LNCAP (cell line): ENCODE data around the gene ANKRD27.
A peak's percentile ranks its signal among the peaks of the same experiment; 100 is the strongest.

Experiments used
- TF ChIP-seq, protein P1 (sequence below): fragments of 450-650 bp; IDR thresholded peaks from 2 replicates; pipeline ENCODE4 v1.5.1; 2017; ENCODE audit warnings: mild to moderate bottlenecking

The ANKRD27 gene

GRCh38 chr19:32570081-32570785, 104.7 kb downstream of the ANKRD27 start:
- TF ChIP-seq, protein P1, sequence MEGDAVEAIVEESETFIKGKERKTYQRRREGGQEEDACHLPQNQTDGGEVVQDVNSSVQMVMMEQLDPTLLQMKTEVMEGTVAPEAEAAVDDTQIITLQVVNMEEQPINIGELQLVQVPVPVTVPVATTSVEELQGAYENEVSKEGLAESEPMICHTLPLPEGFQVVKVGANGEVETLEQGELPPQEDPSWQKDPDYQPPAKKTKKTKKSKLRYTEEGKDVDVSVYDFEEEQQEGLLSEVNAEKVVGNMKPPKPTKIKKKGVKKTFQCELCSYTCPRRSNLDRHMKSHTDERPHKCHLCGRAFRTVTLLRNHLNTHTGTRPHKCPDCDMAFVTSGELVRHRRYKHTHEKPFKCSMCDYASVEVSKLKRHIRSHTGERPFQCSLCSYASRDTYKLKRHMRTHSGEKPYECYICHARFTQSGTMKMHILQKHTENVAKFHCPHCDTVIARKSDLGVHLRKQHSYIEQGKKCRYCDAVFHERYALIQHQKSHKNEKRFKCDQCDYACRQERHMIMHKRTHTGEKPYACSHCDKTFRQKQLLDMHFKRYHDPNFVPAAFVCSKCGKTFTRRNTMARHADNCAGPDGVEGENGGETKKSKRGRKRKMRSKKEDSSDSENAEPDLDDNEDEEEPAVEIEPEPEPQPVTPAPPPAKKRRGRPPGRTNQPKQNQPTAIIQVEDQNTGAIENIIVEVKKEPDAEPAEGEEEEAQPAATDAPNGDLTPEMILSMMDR, result peak; percentile 92

GRCh38 chr19:32567486-32567885, 107.5 kb downstream of the ANKRD27 start:
- TF ChIP-seq, protein P1, result no peak

DNA sequence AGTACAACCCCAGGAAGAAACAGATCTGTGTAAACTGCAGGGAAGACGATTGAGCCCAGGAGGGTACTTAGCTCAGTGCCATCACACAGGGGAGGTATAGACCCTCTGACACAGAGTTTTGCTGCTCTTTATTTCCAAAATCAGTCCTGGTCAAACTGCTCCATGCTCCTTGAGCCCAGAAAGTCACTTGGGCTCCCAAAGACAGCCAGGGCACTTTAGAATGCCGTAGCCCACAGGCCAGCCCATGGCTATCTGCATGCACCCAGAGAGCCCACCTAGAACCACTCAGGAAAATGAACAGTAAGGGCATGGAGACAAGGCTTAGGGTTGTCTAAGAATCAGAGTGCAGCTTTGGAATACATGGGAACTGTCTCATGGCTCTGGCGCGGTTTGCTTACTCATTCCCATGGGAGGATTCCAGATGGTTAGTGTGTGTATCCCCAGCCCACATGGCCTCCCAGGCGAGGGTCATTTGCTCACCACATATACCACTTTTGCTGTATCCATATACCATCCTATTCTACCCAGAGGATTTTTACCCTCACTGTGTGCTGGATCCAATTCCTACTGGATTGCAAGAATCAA, 108.6 kb downstream of the ANKRD27 start:
- TF ChIP-seq, protein P1, result no peak

DNA sequence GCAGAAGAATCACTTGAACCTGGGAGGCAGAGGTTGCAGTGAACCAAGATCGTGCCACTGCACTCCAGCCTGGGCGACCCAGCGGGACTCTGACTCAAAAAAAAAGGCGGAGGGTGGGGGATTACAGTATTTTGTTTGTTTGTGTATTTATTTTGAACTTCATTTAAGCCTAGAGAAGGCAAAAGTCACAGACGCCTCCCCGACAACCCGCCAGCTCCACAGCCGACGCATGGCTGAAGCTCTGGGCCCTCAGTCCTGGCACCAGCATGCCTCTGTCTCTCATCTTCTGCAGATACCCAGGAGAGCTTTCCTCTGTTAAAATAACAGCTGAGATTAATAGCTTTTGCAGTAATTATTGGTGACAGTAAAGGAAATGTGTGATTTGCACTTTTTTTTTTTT, 111.2 kb downstream of the ANKRD27 start:
- TF ChIP-seq, protein P1, result no peak

- TF ChIP-seq, protein P1, result no peak
Observed at GRCh38 chr19:32558607-32559228, 116.3 kb downstream of the ANKRD27 start.

DNA sequence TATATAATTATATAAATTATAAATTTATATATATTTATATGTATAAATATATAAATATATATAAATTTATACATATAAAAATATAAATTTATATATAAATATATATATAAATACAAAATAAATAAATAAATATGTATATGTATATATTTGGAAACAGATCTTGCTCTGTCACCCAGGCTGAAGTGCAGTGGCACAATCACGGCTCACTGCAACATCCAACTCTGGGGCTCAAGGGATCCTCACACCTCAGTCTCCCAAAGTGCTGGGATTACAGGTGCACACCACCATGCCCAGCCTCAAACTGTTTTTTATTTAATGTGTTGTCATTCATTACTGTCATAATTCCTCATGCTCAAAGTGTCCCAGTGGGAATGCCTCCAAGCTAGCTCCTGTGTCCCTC, 119.2 kb downstream of the ANKRD27 start:
- TF ChIP-seq, protein P1, result no peak

- TF ChIP-seq, protein P1, result no peak
Observed at GRCh38 chr19:32550666-32551065, 124.3 kb downstream of the ANKRD27 start.
